Thyroid gland (tissue), 4 donors: ENCODE data around the gene EPHA10. TPM values are rescaled to one million over a fixed set of nuclear protein-coding genes. Genes with fewer than 3 reads are reported as not detected.

Experiments used
- DNase-seq, 2 donors: peaks; one replicate each; pipeline ENCODE4 v3.0.0-alpha.2; 2019
- H3K27ac ChIP-seq, 3 donors: fragments of 200-600 bp; sonication (generic); 1 replicate in 2 of 3; 2 replicates in 1 of 3; pipeline ENCODE4 v1.5.1; 2016 to 2019; ENCODE audit warnings: mild to moderate bottlenecking in 1 of 3, moderate library complexity in 1 of 3
- H3K27me3 ChIP-seq: fragments of 200-600 bp; sonication (generic); one replicate; pipeline ENCODE4 v1.5.1; 2019
- H3K36me3 ChIP-seq, 2 donors: fragments of 200-600 bp; sonication (generic); one replicate each; pipeline ENCODE4 v1.5.1; 2016 to 2019
- H3K4me1 ChIP-seq, 2 donors: fragments of 200-600 bp; sonication (generic); one replicate each; pipeline ENCODE4 v1.5.1; 2017 to 2019
- H3K4me3 ChIP-seq, 3 donors: fragments of 200-600 bp; sonication (generic); replicated peaks in 1 of 3; 1 replicate in 2 of 3; 2 replicates in 1 of 3; pipeline ENCODE4 v1.5.1; 2016; ENCODE audit warnings: mild to moderate bottlenecking in 1 of 3
- H3K9me3 ChIP-seq: fragments of 200-600 bp; sonication (generic); one replicate; pipeline ENCODE4 v1.5.1; 2017
- POLR2A ChIP-seq, 2 donors: fragments of 450-650 bp; IDR thresholded peaks; one replicate each; pipeline ENCODE4 v1.6.1; 2017; ENCODE audit warnings: antibody characterized with exemption in 2 of 2, mild to moderate bottlenecking in 2 of 2, moderate library complexity in 1 of 2
- WGBS, 2 donors: methylation state at CpG; one replicate each; pipeline ENCODE4 v1.1.5; 2017; 5-methylcytosine and 5-hydroxymethylcytosine counted together
- intact Hi-C: fragments of 100-400 bp; cut with DNase I; formaldehyde crosslinking; loops from one replicate; pipeline ENCODE4 v1.15.1; 2023
- total RNA-seq, 4 donors: library from RNA; depleted of rRNA; stranded (reverse); fragments of >200 nt; gene quantifications; one replicate each; pipeline ENCODE4 v1.2.3, GENCODE V29; 2016
- TF ChIP-seq, protein P1 (sequence below), 6 experiments: fragments of 200-600 bp in 3 of 6; fragments of 450-650 bp in 3 of 6; sonication (generic) in 3 of 6; IDR thresholded peaks; one replicate each; pipeline ENCODE4 v1.5.1; 2016 to 2019; ENCODE audit warnings: antibody characterized with exemption in 6 of 6, mild to moderate bottlenecking in 2 of 6, inconsistent platforms in 1 of 6, moderate library complexity in 1 of 6

EPHA10 gene
- total RNA-seq, 4 donors from 2014 or later, result 0.11 to 0.54 (median 0.54) TPM; not detected in 1

DNA sequence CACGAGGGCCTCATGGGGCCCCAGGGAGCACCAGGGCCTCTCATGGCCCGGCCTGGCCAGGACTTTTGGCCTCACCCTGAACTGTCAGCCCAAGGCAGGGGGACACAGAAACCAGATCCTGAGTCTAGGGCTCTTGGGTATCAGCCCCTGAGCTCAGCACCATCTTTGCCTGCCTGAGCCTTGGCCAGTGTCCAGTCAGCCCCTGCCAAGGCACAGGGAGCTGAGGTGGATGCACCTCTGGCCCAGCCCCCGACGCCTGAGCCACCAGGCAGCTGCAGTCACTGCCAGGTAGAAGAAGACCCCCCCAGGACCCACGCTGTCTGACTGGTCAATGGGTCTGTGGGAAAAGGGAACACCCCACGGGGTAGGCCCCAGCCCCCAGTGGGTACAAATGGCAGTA is 47.3 kb downstream of the EPHA10 start:
- TF ChIP-seq POLR2A (IDR thresholded peaks at IDR 0.05), result no peak
- TF ChIP-seq, protein P1, sequence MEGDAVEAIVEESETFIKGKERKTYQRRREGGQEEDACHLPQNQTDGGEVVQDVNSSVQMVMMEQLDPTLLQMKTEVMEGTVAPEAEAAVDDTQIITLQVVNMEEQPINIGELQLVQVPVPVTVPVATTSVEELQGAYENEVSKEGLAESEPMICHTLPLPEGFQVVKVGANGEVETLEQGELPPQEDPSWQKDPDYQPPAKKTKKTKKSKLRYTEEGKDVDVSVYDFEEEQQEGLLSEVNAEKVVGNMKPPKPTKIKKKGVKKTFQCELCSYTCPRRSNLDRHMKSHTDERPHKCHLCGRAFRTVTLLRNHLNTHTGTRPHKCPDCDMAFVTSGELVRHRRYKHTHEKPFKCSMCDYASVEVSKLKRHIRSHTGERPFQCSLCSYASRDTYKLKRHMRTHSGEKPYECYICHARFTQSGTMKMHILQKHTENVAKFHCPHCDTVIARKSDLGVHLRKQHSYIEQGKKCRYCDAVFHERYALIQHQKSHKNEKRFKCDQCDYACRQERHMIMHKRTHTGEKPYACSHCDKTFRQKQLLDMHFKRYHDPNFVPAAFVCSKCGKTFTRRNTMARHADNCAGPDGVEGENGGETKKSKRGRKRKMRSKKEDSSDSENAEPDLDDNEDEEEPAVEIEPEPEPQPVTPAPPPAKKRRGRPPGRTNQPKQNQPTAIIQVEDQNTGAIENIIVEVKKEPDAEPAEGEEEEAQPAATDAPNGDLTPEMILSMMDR (IDR thresholded peaks at IDR 0.05), result no peak
- no peaks in the 10 kb centered on the region for H3K27me3 ChIP-seq
- no peaks in the 10 kb centered on the region for H3K36me3 ChIP-seq
- no peaks in the 10 kb centered on the region for H3K4me1 ChIP-seq
- DNase-seq, result no peak
- no peak overlapping the region for H3K4me3 ChIP-seq
- WGBS, 2 donors, result 69 to 77% methylated on average over 3 to 6 of the region's 6 CpGs
- H3K27ac ChIP-seq, result no peak overlapping the region
- H3K9me3 ChIP-seq, result no peaks in the 10 kb centered on the region
- intact Hi-C loops, result no loop called here

DNA sequence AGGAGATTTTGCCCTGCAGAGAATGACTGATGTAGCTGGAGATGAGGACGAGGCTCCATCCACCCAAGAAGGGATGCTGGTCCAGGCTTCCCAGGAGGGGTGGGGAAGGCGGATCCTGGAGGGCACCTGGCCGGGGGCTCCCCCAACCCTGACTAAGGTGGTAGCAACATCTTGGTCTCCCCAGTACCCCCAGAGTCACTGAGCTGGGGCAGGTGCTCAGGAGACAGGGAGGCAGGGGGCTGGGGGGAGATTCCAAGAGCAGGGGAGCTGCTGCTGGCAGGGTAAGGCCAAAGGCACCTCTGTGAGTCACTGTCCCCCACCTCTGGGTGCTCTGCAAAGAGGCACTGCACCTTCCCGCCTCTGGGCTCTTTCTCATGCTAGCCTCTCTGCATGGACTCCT is 48.6 kb downstream of the EPHA10 start:
- Histone ChIP-seq H3K27me3 (no peaks in the 10 kb centered on the region), H3K4me3 (no peak overlapping the region), H3K27ac (no peak overlapping the region), H3K36me3 (no peaks in the 10 kb centered on the region), H3K9me3 (no peaks in the 10 kb centered on the region), H3K4me1 (no peaks in the 10 kb centered on the region)
- 40 to 85% methylated on average over 1 to 3 of the region's 4 CpGs for WGBS, 2 donors
- DNase-seq, result no peak
- intact Hi-C loops, result no loop called here
- TF ChIP-seq, protein P1 (IDR thresholded peaks at IDR 0.05), result no peak
- TF ChIP-seq POLR2A (IDR thresholded peaks at IDR 0.05), result no peak

DNA sequence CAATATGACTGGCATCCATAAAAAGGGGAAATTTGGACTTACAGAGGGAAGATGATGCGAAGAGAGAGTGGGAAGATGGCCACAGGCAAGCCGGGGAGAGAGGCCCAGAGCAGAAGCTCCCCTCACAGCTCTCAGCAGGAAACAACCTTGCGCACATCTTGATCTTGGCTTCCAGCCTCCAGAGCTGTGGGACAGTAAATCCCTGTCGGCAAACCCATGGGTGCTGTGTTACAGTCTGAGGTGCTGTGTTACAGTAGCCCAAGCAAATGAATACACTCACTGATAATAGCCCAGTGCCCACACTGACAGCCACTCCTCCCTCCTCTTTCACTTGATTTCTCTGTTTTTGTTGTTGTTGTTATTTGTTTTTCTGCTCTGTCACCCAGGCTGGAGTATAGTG is 50.2 kb downstream of the EPHA10 start:
- TF ChIP-seq, protein P1 (IDR thresholded peaks at IDR 0.05), result no peak
- no peak for TF ChIP-seq POLR2A (IDR thresholded peaks at IDR 0.05)
- Histone ChIP-seq H3K36me3 (no peaks in the 10 kb centered on the region), H3K4me1 (no peaks in the 10 kb centered on the region), H3K4me3 (no peak overlapping the region), H3K27me3 (no peaks in the 10 kb centered on the region), H3K9me3 (no peaks in the 10 kb centered on the region), H3K27ac (no peak overlapping the region)
- DNase-seq, result no peak
- intact Hi-C loops, result no loop called here
- WGBS, 2 donors, result 87 to 88% methylated on average over 4 of the region's 4 CpGs

DNA sequence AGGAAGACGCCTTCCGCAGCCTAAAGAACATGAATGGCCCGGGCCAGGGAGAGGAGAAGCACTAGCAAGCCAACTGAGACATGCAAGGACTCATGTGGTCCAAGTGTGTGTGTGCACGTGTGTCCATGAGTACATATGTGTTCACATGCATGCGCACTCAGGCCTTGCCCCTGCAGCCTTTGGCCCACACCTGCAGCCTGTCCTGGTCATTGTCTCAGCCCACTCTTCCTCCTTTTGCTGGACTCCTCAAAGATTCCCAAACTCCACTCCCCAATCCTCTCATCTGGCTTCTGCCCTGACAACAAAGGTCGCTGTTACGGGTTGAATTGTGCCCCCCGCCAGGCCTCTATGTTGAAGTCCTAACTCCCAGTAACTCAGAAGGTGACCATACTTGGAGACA is 50.7 kb downstream of the EPHA10 start:
- H3K9me3 ChIP-seq, result no peaks in the 10 kb centered on the region
- DNase-seq, result no peak
- H3K4me1 ChIP-seq, result no peaks in the 10 kb centered on the region
- no peak overlapping the region for H3K4me3 ChIP-seq
- no peaks in the 10 kb centered on the region for H3K36me3 ChIP-seq
- intact Hi-C loops, result no loop called here
- H3K27me3 ChIP-seq, result no peaks in the 10 kb centered on the region
- 78 to 89% methylated on average over 8 of the region's 8 CpGs for WGBS, 2 donors
- no peak for TF ChIP-seq POLR2A (IDR thresholded peaks at IDR 0.05)
- TF ChIP-seq, protein P1 (IDR thresholded peaks at IDR 0.05), result no peak
- no peak overlapping the region for H3K27ac ChIP-seq

DNA sequence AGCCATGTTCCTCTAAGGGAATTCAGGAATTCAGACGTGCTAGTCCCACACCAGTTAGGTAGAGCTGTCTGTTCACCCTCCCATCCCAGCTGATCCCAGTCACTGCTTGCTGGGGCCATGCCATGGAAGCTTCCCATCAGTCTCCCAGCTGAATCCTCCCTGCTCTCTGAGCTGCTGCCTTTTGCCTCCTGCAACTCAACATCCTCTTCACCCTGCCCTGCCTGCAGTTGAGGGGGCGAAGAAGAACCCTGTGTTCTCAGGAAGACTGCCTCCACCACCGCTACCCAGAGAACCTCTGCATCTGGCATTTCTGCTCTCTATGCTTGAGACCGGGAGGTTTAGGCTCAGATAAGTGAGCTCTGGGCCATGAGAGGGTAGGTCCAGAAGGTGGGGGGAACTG is 56.4 kb downstream of the EPHA10 start:
- DNase-seq, result no peak
- no peak overlapping the region for H3K4me3 ChIP-seq
- TF ChIP-seq, protein P1 (IDR thresholded peaks at IDR 0.05), result no peak
- no peak for TF ChIP-seq POLR2A (IDR thresholded peaks at IDR 0.05)
- H3K27me3 ChIP-seq, result no peaks in the 10 kb centered on the region
- intact Hi-C loops, result no loop called here
- no peaks in the 10 kb centered on the region for H3K4me1 ChIP-seq
- no peaks in the 10 kb centered on the region for H3K9me3 ChIP-seq
- H3K27ac ChIP-seq, result no peak overlapping the region
- no peaks in the 10 kb centered on the region for H3K36me3 ChIP-seq
- WGBS, 2 donors, result 94 to 98% methylated on average over 4 of the region's 4 CpGs
